Renal cortex interstitium (tissue), 15 donors: ENCODE measurements around the gene TGFBI. TPM values are rescaled to one million over a fixed set of nuclear protein-coding genes. Genes with fewer than 3 reads are reported as not detected.

Experiments used
- DNase-seq, 11 donors: peaks; one replicate each; pipeline ENCODE4 v3.0.0-alpha.2; 2013; ENCODE audit warnings: low read depth in 9 of 11, low spot score in 4 of 11; ENCODE audit errors: extremely low read depth in 1 of 11
- long read RNA-seq, 16 experiments: transcript quantifications; one replicate each; lab custom pipeline, GENCODE V29; 2026
- polyA plus RNA-seq, 3 donors: library from polyadenylated mRNA; unstranded; fragments of 120-200 nt; gene quantifications; one replicate each; pipeline ENCODE4 v1.2.1, GENCODE V29; 2013; ENCODE audit not compliant: insufficient read length in 3 of 3

The TGFBI gene
- polyA plus RNA-seq, result 100 to 1,000 TPM; 215 to 272 (median 218) TPM
- long read RNA-seq, donor 1, partial matches to known transcripts, result 9 of 14 reads
- long read RNA-seq, donor 1, other reads (novel, unspliced or antisense), result 0 of 14 reads
- long read RNA-seq, donor 2, partial matches to known transcripts, result 21 of 26 reads
- long read RNA-seq, donor 2, other reads (novel, unspliced or antisense), result 0 of 26 reads
- long read RNA-seq, donor 3, transcript TGFBI-201 (17 exons, 2,804 nt), result major isoform, 23 of 66 reads
- long read RNA-seq, donor 3, partial matches to known transcripts, result 37 of 66 reads
- long read RNA-seq, donor 3, other reads (novel, unspliced or antisense), result 6 of 66 reads
- long read RNA-seq, donor 4, transcript TGFBI-201 (17 exons, 2,804 nt), result major isoform, 13 of 13 reads
- long read RNA-seq, donor 4, partial matches to known transcripts, result 0 of 13 reads
- long read RNA-seq, donor 4, other reads (novel, unspliced or antisense), result 0 of 13 reads
- long read RNA-seq, donor 5, result 0 reads
- long read RNA-seq, donor 6, transcript TGFBI-201 (17 exons, 2,804 nt), result major isoform, 9 of 23 reads
- long read RNA-seq, donor 6, partial matches to known transcripts, result 14 of 23 reads
- long read RNA-seq, donor 6, other reads (novel, unspliced or antisense), result 0 of 23 reads
- long read RNA-seq, donor 7, transcript TGFBI-201 (17 exons, 2,804 nt), result major isoform, 10 of 29 reads
- long read RNA-seq, donor 7, partial matches to known transcripts, result 17 of 29 reads
- long read RNA-seq, donor 7, other reads (novel, unspliced or antisense), result 0 of 29 reads
- long read RNA-seq, donor 8, result 0 reads
- long read RNA-seq, donor 9, transcript TGFBI-201 (17 exons, 2,804 nt), result major isoform, 10 of 60 reads
- long read RNA-seq, donor 9, partial matches to known transcripts, result 45 of 60 reads
- long read RNA-seq, donor 9, other reads (novel, unspliced or antisense), result 5 of 60 reads
- long read RNA-seq, donor 10, transcript TGFBI-201 (17 exons, 2,804 nt), result major isoform, 9 of 16 reads
- long read RNA-seq, donor 10, partial matches to known transcripts, result 6 of 16 reads
- long read RNA-seq, donor 10, other reads (novel, unspliced or antisense), result 0 of 16 reads
- long read RNA-seq, donor 11, transcript TGFBI-201 (17 exons, 2,804 nt), result major isoform, 14 of 14 reads
- long read RNA-seq, donor 11, partial matches to known transcripts, result 0 of 14 reads
- long read RNA-seq, donor 11, other reads (novel, unspliced or antisense), result 0 of 14 reads
- long read RNA-seq, donor 12, partial matches to known transcripts, result 0 of 6 reads
- long read RNA-seq, donor 12, other reads (novel, unspliced or antisense), result 0 of 6 reads
- long read RNA-seq, donor 13, result 0 reads
- long read RNA-seq, donor 14, transcript TGFBI-201 (17 exons, 2,804 nt), result major isoform, 7 of 20 reads
- long read RNA-seq, donor 14, partial matches to known transcripts, result 12 of 20 reads
- long read RNA-seq, donor 14, other reads (novel, unspliced or antisense), result 0 of 20 reads
- long read RNA-seq, donor 15, transcript TGFBI-201 (17 exons, 2,804 nt), result major isoform, 7 of 18 reads
- long read RNA-seq, donor 15, partial matches to known transcripts, result 11 of 18 reads
- long read RNA-seq, donor 15, other reads (novel, unspliced or antisense), result 0 of 18 reads
- long read RNA-seq, donor 16, transcript TGFBI-201 (17 exons, 2,804 nt), result major isoform, 44 of 85 reads
- long read RNA-seq, donor 16, partial matches to known transcripts, result 29 of 85 reads
- long read RNA-seq, donor 16, other reads (novel, unspliced or antisense), result 8 of 85 reads

- DNase-seq, result peak in 3 of 11 donors; percentile 50 to 60 (median 54)
Measured at GRCh38 chr5:136028782-136029742, at the start of gene TGFBI. TSS of gene TGFBI (plus strand) at chr5:136028988. CDS start at chr5:136029056, 68 bp downstream.

GRCh38 chr5:135978993-135979392 is 49.8 kb upstream of the TGFBI start:
- DNase-seq, result no peak

- no peak for DNase-seq
Measured at GRCh38 chr5:135979510-135979909, 49.3 kb upstream of the TGFBI start.

GRCh38 chr5:135980620-135981019 is 48.2 kb upstream of the TGFBI start:
- DNase-seq, result no peak

GRCh38 chr5:135985951-135986350 is 42.8 kb upstream of the TGFBI start:
- DNase-seq, result no peak

GRCh38 chr5:135986401-135986800 is 42.4 kb upstream of the TGFBI start:
- DNase-seq, result no peak

- no peak for DNase-seq
Measured at GRCh38 chr5:135986891-135987401, 41.8 kb upstream of the TGFBI start.

GRCh38 chr5:135988546-135988945 is 40.2 kb upstream of the TGFBI start:
- no peak for DNase-seq

- DNase-seq, result no peak
Measured at GRCh38 chr5:135989686-135990085, 39.1 kb upstream of the TGFBI start.

- DNase-seq, result no peak
Measured at GRCh38 chr5:135990528-135991255, 38.1 kb upstream of the TGFBI start.

GRCh38 chr5:135991429-135991828 is 37.4 kb upstream of the TGFBI start:
- DNase-seq, result no peak

GRCh38 chr5:135993335-135993879 is 35.4 kb upstream of the TGFBI start:
- DNase-seq, result no peak

GRCh38 chr5:135993880-135994636 is 34.7 kb upstream of the TGFBI start:
- peak in 5 of 11 donors; percentile 52 to 78 (median 66) for DNase-seq

- no peak for DNase-seq
Measured at GRCh38 chr5:135995976-135996375, 32.8 kb upstream of the TGFBI start.

- no peak for DNase-seq
Measured at GRCh38 chr5:135996611-135997010, 32.2 kb upstream of the TGFBI start.
